T-cell (primary cell): ENCODE results near the gene HMOX2. TPM values are rescaled to one million over a fixed set of nuclear protein-coding genes. Genes with fewer than 3 reads are reported as not detected.

Experiments used
- ATAC-seq, 4 experiments: fragments of 200-7000 bp in 3 of 4; fragments of 150-1000 bp in 1 of 4; cut with Tn5 transposase; replicated peaks in 1 of 4; 1 replicate in 3 of 4; 2 replicates in 1 of 4; pipeline ENCODE4 v1.10.0; 2021; ENCODE audit warnings: moderate library complexity in 3 of 4, mild to moderate bottlenecking in 2 of 4, moderate number of reproducible peaks in 1 of 4
- CTCF ChIA-PET, 2 donors: fragments of 300-600 bp; sonication (Branson Sonifier 250); formaldehyde crosslinking; loops; one replicate each; lab custom pipeline; 2022; ENCODE audit warnings: antibody characterized with exemption in 2 of 2; lab: Charles Lee
- POLR2A ChIA-PET, 2 donors: fragments of 300-600 bp; sonication (Branson Sonifier 250); formaldehyde crosslinking; loops; one replicate each; lab custom pipeline; 2022; ENCODE audit warnings: antibody characterized with exemption in 2 of 2; lab: Charles Lee
- DNase-seq, 35 experiments: peaks; one replicate each; pipeline versions ENCODE4 v3.0.0 to v3.0.0-alpha.2; 2013 to 2023
- H3K27ac ChIP-seq: one replicate; pipeline ENCODE4 v1.5.1; 2013; ENCODE audit warnings: low read length
- H3K27me3 ChIP-seq, 2 experiments: replicated peaks in 1 of 2; 1 replicate in 1 of 2; 2 replicates in 1 of 2; pipeline versions ENCODE4 v1.6.1 to v1.7.0; 2013; ENCODE audit warnings: low read length in 1 of 2, mixed read lengths in 1 of 2; ENCODE audit not compliant: control insufficient read depth in 2 of 2, insufficient read depth in 2 of 2; ENCODE audit errors: extremely low read depth in 1 of 2
- H3K36me3 ChIP-seq, 2 donors: 1 replicate in 1 of 2; 2 replicates in 1 of 2; pipeline versions ENCODE4 v1.6.1 to v1.7.0; 2013; ENCODE audit warnings: low read length in 1 of 2; ENCODE audit not compliant: control insufficient read depth in 2 of 2, insufficient read depth in 1 of 2; ENCODE audit errors: extremely low read depth in 1 of 2
- H3K4me1 ChIP-seq, 2 experiments: 1 replicate in 1 of 2; 2 replicates in 1 of 2; pipeline versions ENCODE4 v1.6.1 to v1.7.0; 2013; ENCODE audit warnings: low read length in 2 of 2, mixed read lengths in 1 of 2; ENCODE audit not compliant: insufficient read depth in 2 of 2, control insufficient read depth in 1 of 2; ENCODE audit errors: extremely low read depth in 1 of 2
- H3K4me3 ChIP-seq, 2 donors: 1 replicate in 1 of 2; 2 replicates in 1 of 2; pipeline versions ENCODE4 v1.5.1 to v1.7.0; 2013; ENCODE audit warnings: mild to moderate bottlenecking in 2 of 2, low read length in 1 of 2, moderate library complexity in 1 of 2; ENCODE audit not compliant: control insufficient read depth in 1 of 2; ENCODE audit errors: extremely low read depth in 1 of 2
- H3K9me3 ChIP-seq: 2 replicates; pipeline ENCODE4 v1.7.0; 2013
- H3K27ac Mint-ChIP-seq, 2 donors: one replicate each; pipeline ENCODE4 v1.8.0; 2020 to 2021; ENCODE audit warnings: mild to moderate bottlenecking in 2 of 2, mixed read lengths in 2 of 2
- H3K27me3 Mint-ChIP-seq, 2 donors: one replicate each; pipeline ENCODE4 v1.8.0; 2021 to 2022; ENCODE audit warnings: mixed read lengths in 2 of 2
- H3K36me3 Mint-ChIP-seq: one replicate; pipeline ENCODE4 v1.8.0; 2021; ENCODE audit warnings: mixed read lengths
- H3K4me1 Mint-ChIP-seq, 3 donors: one replicate each; pipeline ENCODE4 v1.8.0; 2020 to 2022; ENCODE audit warnings: mixed read lengths in 3 of 3, mild to moderate bottlenecking in 1 of 3
- H3K4me3 Mint-ChIP-seq, 3 donors: one replicate each; pipeline ENCODE4 v1.8.0; 2020 to 2022; ENCODE audit warnings: mild to moderate bottlenecking in 3 of 3, mixed read lengths in 3 of 3, moderate library complexity in 3 of 3
- H3K9me3 Mint-ChIP-seq, 3 donors: one replicate each; pipeline ENCODE4 v1.8.0; 2020 to 2022; ENCODE audit warnings: mixed read lengths in 3 of 3
- WGBS: methylation state at CpG from one replicate; pipeline ENCODE4 v1.1.5; 2013; ENCODE audit warnings: missing lambda C conversion rate; ENCODE audit not compliant: insufficient coverage; 5-methylcytosine and 5-hydroxymethylcytosine counted together
- total RNA-seq, 35 experiments: library from RNA in 6 of 35; stranded (reverse) in 6 of 35; fragments of 120-200 nt in 1 of 35; gene quantifications; one replicate each; pipeline versions ENCODE4 v1.2.1 to v1.2.4 and lab custom pipeline; 2013 to 2026

The HMOX2 gene
- total RNA-seq, 5 donors from 2014 or later (not counting 1 experiment from before 2014, with no cell fraction given) = 49.1 to 74.4 (median 70.5) TPM

DNA sequence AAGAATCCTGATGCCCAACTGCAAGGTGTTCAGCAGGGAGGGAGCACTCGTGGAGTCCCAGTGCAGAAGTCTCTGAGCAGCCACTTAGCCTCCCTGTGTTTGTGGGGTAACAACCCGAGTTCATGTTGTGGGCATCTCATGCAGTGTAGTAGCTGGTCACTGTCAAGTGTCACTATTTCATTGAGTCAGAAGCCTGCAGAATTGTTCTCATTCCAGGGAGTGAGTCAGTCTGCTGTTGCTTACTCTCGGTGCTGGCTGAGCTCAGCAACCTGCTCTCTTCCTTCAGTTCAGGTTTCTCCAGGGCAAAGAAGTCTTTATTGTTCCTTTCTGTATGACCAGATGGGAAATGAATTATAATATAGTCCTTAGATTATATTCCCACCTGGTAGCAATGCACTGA lies 24.1 kb downstream of the HMOX2 start:
- Mint-ChIP-seq H3K4me1 (peaks cover 88 to 96% (median 88%) of the 10 kb centered on the region in 3 donors), H3K27me3 (no peaks in the 10 kb centered on the region), H3K36me3 (peaks cover 10% of the 10 kb centered on the region), H3K9me3 (no peaks in the 10 kb centered on the region), H3K4me3 (peak overlapping the region in 1 of 3 donors; percentile 72), H3K27ac (peak overlapping the region; percentile 93 to 95)
- Histone ChIP-seq H3K27me3 (no peaks in the 10 kb centered on the region), H3K9me3 (no peaks in the 10 kb centered on the region), H3K36me3 (peaks cover 2 to 16% of the 10 kb centered on the region in 2 donors), H3K27ac (peak overlapping the region; percentile 56), H3K4me3 (no peak overlapping the region), H3K4me1 (peaks cover 60 to 67% of the 10 kb centered on the region in 2 experiments)
- POLR2A ChIA-PET = interaction anchor here in 1 of 2 donors (0.6 to 1.5 kb wide), 3 partner anchors 10 to 98 kb away, joined by 3 to 5 read pairs (median 3); no protein-coding TSS in a partner anchor
- CTCF ChIA-PET = interaction anchor here in 1 of 2 donors (1.5 kb wide), 1 partner anchor 10 kb away, joined by 4 read pairs; no protein-coding TSS in a partner anchor
- 54% methylated on average over 3 of the region's 3 CpGs for WGBS
- no peak for ATAC-seq
- no peak for DNase-seq

DNA sequence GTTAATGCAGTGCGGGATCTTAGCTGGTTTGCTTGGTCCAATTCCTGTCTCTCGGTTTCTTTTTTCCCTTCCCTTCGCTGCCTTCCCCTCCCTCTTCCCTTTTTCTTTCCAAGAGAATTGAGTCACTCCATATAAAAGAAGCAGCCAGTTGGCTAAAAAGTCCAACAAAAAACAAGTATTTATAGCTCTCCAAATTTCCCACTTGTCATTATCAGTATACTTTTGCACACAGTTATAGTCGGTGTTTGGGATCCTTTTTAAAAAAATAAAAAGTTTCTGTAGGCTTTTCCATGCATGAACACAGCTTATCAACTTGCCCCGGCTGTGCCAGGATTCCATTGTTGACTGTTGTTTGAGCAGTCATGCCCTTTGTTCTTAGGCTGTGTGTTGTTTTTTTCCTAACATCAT lies 24.9 kb downstream of the HMOX2 start:
- no peaks in the 10 kb centered on the region for H3K9me3 Mint-ChIP-seq
- peak overlapping the region; percentile 93 to 95 for H3K27ac Mint-ChIP-seq
- WGBS = no CpG with 5 or more reads among the region's 5 CpGs

GRCh38 chr16:4505356-4506147 lies 29.4 kb downstream of the HMOX2 start:
- ChIA-PET POLR2A (interaction anchor here (0.6 to 1.4 kb wide), 9 partner anchors 11 to 111 kb away, joined by 3 to 6 read pairs (median 5); partner anchors contain the start of gene CORO7 (in 1 of the 2)), CTCF (interaction anchor here (0.6 to 3.4 kb wide), 21 partner anchors 9 to 252 kb away, joined by 3 to 39 read pairs (median 5); partner anchors contain the start of genes HMOX2 (in 1 of the 2) and MGRN1 (in 1 of the 2))
- Mint-ChIP-seq H3K27ac (peak overlapping the region; percentile 95 to 99), H3K9me3 (no peaks in the 10 kb centered on the region), H3K27me3 (no peaks in the 10 kb centered on the region), H3K4me3 (peak overlapping the region; percentile 70 to 72 (median 70)), H3K36me3 (peaks cover 23% of the 10 kb centered on the region), H3K4me1 (peaks cover 64 to 76% (median 69%) of the 10 kb centered on the region in 3 donors)
- H3K4me1 ChIP-seq = peaks cover 47 to 79% of the 10 kb centered on the region in 2 experiments
- peak; percentile 55 to 92 (median 81) for DNase-seq
- H3K36me3 ChIP-seq = peaks cover 11 to 39% of the 10 kb centered on the region in 2 donors
- H3K4me3 ChIP-seq = peak overlapping the region; percentile 30 to 32
- peak; percentile 89 to 93 (median 92) for ATAC-seq
- 4% methylated on average over 10 of the region's 13 CpGs for WGBS
- H3K9me3 ChIP-seq = no peaks in the 10 kb centered on the region
- H3K27ac ChIP-seq = peak overlapping the region; percentile 97
- no peaks in the 10 kb centered on the region for H3K27me3 ChIP-seq

More for the DNA sequence above, 24.9 kb downstream of the HMOX2 start:
- H3K4me1 ChIP-seq = peaks cover 64 to 70% of the 10 kb centered on the region in 2 experiments
- no peaks in the 10 kb centered on the region for H3K9me3 ChIP-seq
- H3K27me3 ChIP-seq = no peaks in the 10 kb centered on the region
- H3K27ac ChIP-seq = peak overlapping the region; percentile 56
- no peak overlapping the region for H3K4me3 ChIP-seq
- Mint-ChIP-seq H3K36me3 (peaks cover 11% of the 10 kb centered on the region), H3K4me3 (peak overlapping the region in 1 of 3 donors; percentile 72), H3K4me1 (peaks cover 88 to 96% (median 88%) of the 10 kb centered on the region in 3 donors), H3K27me3 (no peaks in the 10 kb centered on the region)
- CTCF ChIA-PET = interaction anchor here in 1 of 2 donors (0.5 to 1.5 kb wide), 3 partner anchors 9 to 329 kb away, joined by 3 to 4 read pairs (median 4); no protein-coding TSS in a partner anchor
- H3K36me3 ChIP-seq = peaks cover 2 to 13% of the 10 kb centered on the region in 2 donors
- DNase-seq (no peak), ATAC-seq (no peak)
- POLR2A ChIA-PET = interaction anchor here (0.5 to 1.5 kb wide), 9 partner anchors 11 to 375 kb away, joined by 3 to 12 read pairs (median 3); partner anchors contain the start of gene CORO7 (in 1 of the 2)

GRCh38 chr16:4506450-4506849 lies 30.3 kb downstream of the HMOX2 start:
- Mint-ChIP-seq H3K4me3 (peak overlapping the region; percentile 70 to 72 (median 70)), H3K4me1 (peaks cover 62 to 75% (median 69%) of the 10 kb centered on the region in 3 donors), H3K9me3 (no peaks in the 10 kb centered on the region), H3K36me3 (peaks cover 32% of the 10 kb centered on the region), H3K27me3 (no peaks in the 10 kb centered on the region), H3K27ac (peak overlapping the region; percentile 95 to 99)
- ChIA-PET CTCF (interaction anchor here (1.0 to 3.4 kb wide), 13 partner anchors 10 to 144 kb away, joined by 3 to 39 read pairs (median 8); partner anchors contain the start of genes HMOX2 (in 1 of the 2) and MGRN1 (in 1 of the 2)), POLR2A (interaction anchor here in 1 of 2 donors (0.6 kb wide), 1 partner anchor 25 kb away, joined by 5 read pairs; no protein-coding TSS in a partner anchor)
- H3K4me1 ChIP-seq = peaks cover 41 to 80% of the 10 kb centered on the region in 2 experiments
- H3K27ac ChIP-seq = peak overlapping the region; percentile 97
- WGBS = 3% methylated on average over 3 of the region's 3 CpGs
- no peaks in the 10 kb centered on the region for H3K27me3 ChIP-seq
- peaks cover 13 to 48% of the 10 kb centered on the region in 2 donors for H3K36me3 ChIP-seq
- DNase-seq (peak; percentile 24 to 84 (median 49)), ATAC-seq (peak; percentile 35 to 50 (median 38))
- H3K9me3 ChIP-seq = no peaks in the 10 kb centered on the region
- no peak overlapping the region for H3K4me3 ChIP-seq

DNA sequence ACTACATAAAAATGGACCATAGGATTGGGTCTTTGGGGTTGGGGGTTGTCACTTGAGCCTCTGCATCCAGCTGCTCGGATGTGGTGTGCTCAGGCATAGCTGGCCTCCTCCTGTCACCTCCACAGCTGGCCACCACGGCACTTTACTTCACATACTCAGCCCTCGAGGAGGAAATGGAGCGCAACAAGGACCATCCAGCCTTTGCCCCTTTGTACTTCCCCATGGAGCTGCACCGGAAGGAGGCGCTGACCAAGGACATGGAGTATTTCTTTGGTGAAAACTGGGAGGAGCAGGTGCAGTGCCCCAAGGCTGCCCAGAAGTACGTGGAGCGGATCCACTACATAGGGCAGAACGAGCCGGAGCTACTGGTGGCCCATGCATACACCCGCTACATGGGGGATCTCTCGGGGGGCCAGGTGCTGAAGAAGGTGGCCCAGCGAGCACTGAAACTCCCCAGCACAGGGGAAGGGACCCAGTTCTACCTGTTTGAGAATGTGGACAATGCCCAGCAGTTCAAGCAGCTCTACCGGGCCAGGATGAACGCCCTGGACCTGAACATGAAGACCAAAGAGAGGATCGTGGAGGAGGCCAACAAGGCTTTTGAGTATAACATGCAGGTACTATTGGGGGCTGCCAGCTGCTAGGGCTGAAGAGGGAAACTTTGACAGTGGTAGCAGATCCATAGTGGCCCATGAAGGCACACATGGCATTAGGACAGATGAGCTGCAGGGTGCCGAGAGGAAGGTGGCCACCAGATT lies 31.6 kb downstream of the HMOX2 start:
- Histone ChIP-seq H3K4me1 (peaks cover 31 to 80% of the 10 kb centered on the region in 2 experiments), H3K27ac (peak overlapping the region; percentile 97), H3K27me3 (no peaks in the 10 kb centered on the region), H3K4me3 (no peak overlapping the region), H3K36me3 (peaks cover 23 to 61% of the 10 kb centered on the region in 2 donors), H3K9me3 (no peaks in the 10 kb centered on the region)
- no peaks in the 10 kb centered on the region for H3K9me3 Mint-ChIP-seq
- over 99% methylated on average over 13 of the region's 17 CpGs for WGBS
- no peak overlapping the region for H3K4me3 Mint-ChIP-seq
- H3K27me3 Mint-ChIP-seq = no peaks in the 10 kb centered on the region
- ChIA-PET CTCF (interaction anchor here (0.5 to 3.4 kb wide), 7 partner anchors 11 to 235 kb away, joined by 3 to 39 read pairs (median 5); partner anchors contain the start of gene TFAP4 (in 1 of the 2)), POLR2A (interaction anchor here (1.2 to 1.3 kb wide), 2 partner anchors 9 to 41 kb away, joined by 3 to 5 read pairs; no protein-coding TSS in a partner anchor)
- peaks cover 59 to 72% (median 59%) of the 10 kb centered on the region in 3 donors for H3K4me1 Mint-ChIP-seq
- H3K27ac Mint-ChIP-seq = peak overlapping the region; percentile 95 to 99
- DNase-seq (no peak), ATAC-seq (no peak)
- peaks cover 44% of the 10 kb centered on the region for H3K36me3 Mint-ChIP-seq
